ENCODE measurements around the gene BPIFB6. TPM values are rescaled to one million over a fixed set of nuclear protein-coding genes. Genes with fewer than 3 reads are reported as not detected.

The BPIFB6 gene
- total RNA-seq, 1 donor, result not detected

GRCh38 chr20:33012327-33013189 is 18.9 kb upstream of the BPIFB6 start:
- no peak overlapping the region for H3K4me3 ChIP-seq (ENCODE audit: low read depth, low read length)
- no peak for DNase-seq (ENCODE audit: low read depth)
- TF ChIP-seq CTCF (IDR thresholded peaks at IDR 0.05; ENCODE audit: insufficient read depth, low read depth, low read length), result no peak

GRCh38 chr20:33013701-33014326 is 17.6 kb upstream of the BPIFB6 start:
- no peak for TF ChIP-seq CTCF (IDR thresholded peaks at IDR 0.05; ENCODE audit: insufficient read depth, low read depth, low read length)
- no peak for DNase-seq (ENCODE audit: low read depth)
- H3K4me3 ChIP-seq (ENCODE audit: low read depth, low read length), result no peak overlapping the region

- H3K4me3 ChIP-seq (ENCODE audit: low read depth, low read length), result no peak overlapping the region
- no peak for TF ChIP-seq CTCF (IDR thresholded peaks at IDR 0.05; ENCODE audit: insufficient read depth, low read depth, low read length)
- no peak for DNase-seq (ENCODE audit: low read depth)
Measured at GRCh38 chr20:33014336-33015113, 16.9 kb upstream of the BPIFB6 start.

- TF ChIP-seq CTCF (IDR thresholded peaks at IDR 0.05; ENCODE audit: insufficient read depth, low read depth, low read length), result no peak
- no peak for DNase-seq (ENCODE audit: low read depth)
- H3K4me3 ChIP-seq (ENCODE audit: low read depth, low read length), result no peak overlapping the region
Measured at GRCh38 chr20:33015114-33015484, 16.3 kb upstream of the BPIFB6 start.

GRCh38 chr20:33015700-33016580 is 15.5 kb upstream of the BPIFB6 start:
- DNase-seq (ENCODE audit: low read depth), result no peak
- no peak for TF ChIP-seq CTCF (IDR thresholded peaks at IDR 0.05; ENCODE audit: insufficient read depth, low read depth, low read length)
- H3K4me3 ChIP-seq (ENCODE audit: low read depth, low read length), result no peak overlapping the region

GRCh38 chr20:33016581-33017109 is 14.8 kb upstream of the BPIFB6 start:
- H3K4me3 ChIP-seq (ENCODE audit: low read depth, low read length), result no peak overlapping the region
- TF ChIP-seq CTCF (IDR thresholded peaks at IDR 0.05; ENCODE audit: insufficient read depth, low read depth, low read length), result no peak
- DNase-seq (ENCODE audit: low read depth), result no peak
